Activated CD8-positive, alpha-beta memory T cell treated with anti-CD3 and anti-CD28 coated beads for 1 hour (primary cell): Measurements from ENCODE around the gene RGS7.

Experiments
- DNase-seq, 2 donors: peaks; one replicate each; pipeline ENCODE4 v3.0.0-alpha.2; 2020; ENCODE audit warnings: low read depth in 1 of 2; ENCODE audit errors: extremely low read depth in 1 of 2

RGS7 gene

GRCh38 chr1:241356519-241357365, at the start of gene RGS7:
RGS7 (minus strand) TSS chr1:241357205.
- DNase-seq = no peak

- no peak for DNase-seq
Observed at GRCh38 chr1:241406421-241406820, 49.4 kb upstream of the RGS7 start.

GRCh38 chr1:241401156-241401555, 44.2 kb upstream of the RGS7 start:
- no peak for DNase-seq

- DNase-seq = no peak
Observed at GRCh38 chr1:241396747-241397681, 40.0 kb upstream of the RGS7 start.

- DNase-seq = no peak
Observed at GRCh38 chr1:241391926-241392710, 35.1 kb upstream of the RGS7 start.

- DNase-seq = no peak
Observed at GRCh38 chr1:241390526-241390925, 33.5 kb upstream of the RGS7 start.

- DNase-seq = no peak
Observed at GRCh38 chr1:241389400-241389799, 32.4 kb upstream of the RGS7 start.

GRCh38 chr1:241387216-241387615, 30.2 kb upstream of the RGS7 start:
- DNase-seq = no peak

GRCh38 chr1:241376701-241377100, 19.7 kb upstream of the RGS7 start:
- DNase-seq = no peak

GRCh38 chr1:241375886-241376285, 18.9 kb upstream of the RGS7 start:
- no peak for DNase-seq

GRCh38 chr1:241366196-241366595, 9.2 kb upstream of the RGS7 start:
- no peak for DNase-seq

GRCh38 chr1:241362350-241362749, 5.3 kb upstream of the RGS7 start:
- DNase-seq = no peak

GRCh38 chr1:241357366-241358340, 648 bp upstream of the RGS7 start:
- no peak for DNase-seq

- no peak for DNase-seq
Observed at GRCh38 chr1:241356187-241356518, 852 bp downstream of the RGS7 start.

GRCh38 chr1:241355311-241356010, 1.5 kb downstream of the RGS7 start:
- no peak for DNase-seq

- no peak for DNase-seq
Observed at GRCh38 chr1:241352401-241352800, 4.6 kb downstream of the RGS7 start.

GRCh38 chr1:241351841-241352240, 5.2 kb downstream of the RGS7 start:
- DNase-seq = no peak

GRCh38 chr1:241343956-241344355, 13.0 kb downstream of the RGS7 start:
- no peak for DNase-seq

GRCh38 chr1:241336335-241336734, 20.7 kb downstream of the RGS7 start:
- DNase-seq = no peak
